ENCODE results near the gene H3-3A. TPM values are rescaled to one million over a fixed set of nuclear protein-coding genes. Genes with fewer than 3 reads are reported as not detected.
"Not testable (repeated sequence)": the region's sequence is repeated elsewhere in the genome, so short reads cannot be mapped to it uniquely, and the experiment has no call there.

The H3-3A gene
- total RNA-seq, 4 donors from 2014 or later: 319 to 384 (median 350) TPM

DNA sequence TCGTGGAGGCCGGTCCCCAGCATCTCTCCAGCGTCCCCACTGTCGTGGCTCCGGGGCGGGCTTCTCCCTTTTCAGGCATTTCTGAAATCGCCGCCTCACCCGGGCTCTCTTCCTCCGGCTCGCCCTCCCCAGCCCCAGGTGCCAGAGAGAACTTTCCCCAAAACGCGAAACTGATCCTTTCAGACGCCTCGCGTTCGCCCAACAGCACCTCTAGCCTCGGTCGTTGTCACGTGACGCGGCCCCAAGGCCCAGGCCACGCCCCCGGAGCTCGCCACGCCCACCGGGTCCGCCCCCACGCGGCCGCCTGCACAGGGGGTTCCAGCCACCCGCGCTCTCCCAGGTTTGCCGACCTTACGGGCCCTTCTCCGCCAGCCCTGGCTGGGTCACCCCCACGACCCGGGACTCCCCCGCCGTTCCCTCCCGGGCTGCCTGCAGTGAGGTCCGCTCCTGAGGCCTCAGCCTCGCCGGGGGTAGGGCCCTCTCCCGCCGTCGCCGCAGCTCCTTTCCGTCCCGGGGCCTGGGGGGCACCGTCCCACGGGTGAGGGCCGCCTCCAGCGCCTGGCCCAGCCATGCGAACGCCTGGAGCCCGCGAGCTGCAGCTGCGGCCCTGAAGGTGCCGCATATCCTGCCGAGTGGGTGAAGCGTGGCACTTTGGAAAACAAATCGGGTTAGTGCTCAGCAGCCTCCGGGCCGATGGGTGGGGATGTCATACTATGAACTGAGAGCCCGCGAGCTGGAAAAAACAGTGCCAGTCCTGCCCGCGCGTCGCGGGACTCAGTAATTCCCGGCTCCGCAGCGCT lies 21.0 kb downstream of the H3-3A start:
- WGBS: 2% methylated on average over 15 of the region's 75 CpGs
- Histone ChIP-seq H3K4me3 (peak overlapping the region; percentile 65 to 82 (median 73)), H3K4me1 (peaks cover 12 to 16% (median 15%) of the 10 kb centered on the region in 4 donors), H3K36me3 (no peaks in the 10 kb centered on the region), H3K9me3 (no peaks in the 10 kb centered on the region), H3K27ac (replicated peaks in 1 of 4) (peak overlapping the region; percentile 77 to 86 (median 84)), H3K27me3 (no peaks in the 10 kb centered on the region)
- TF ChIP-seq POLR2A (IDR thresholded peaks at IDR 0.05; ENCODE audit: low read depth): no peak
- TF ChIP-seq, protein P1, sequence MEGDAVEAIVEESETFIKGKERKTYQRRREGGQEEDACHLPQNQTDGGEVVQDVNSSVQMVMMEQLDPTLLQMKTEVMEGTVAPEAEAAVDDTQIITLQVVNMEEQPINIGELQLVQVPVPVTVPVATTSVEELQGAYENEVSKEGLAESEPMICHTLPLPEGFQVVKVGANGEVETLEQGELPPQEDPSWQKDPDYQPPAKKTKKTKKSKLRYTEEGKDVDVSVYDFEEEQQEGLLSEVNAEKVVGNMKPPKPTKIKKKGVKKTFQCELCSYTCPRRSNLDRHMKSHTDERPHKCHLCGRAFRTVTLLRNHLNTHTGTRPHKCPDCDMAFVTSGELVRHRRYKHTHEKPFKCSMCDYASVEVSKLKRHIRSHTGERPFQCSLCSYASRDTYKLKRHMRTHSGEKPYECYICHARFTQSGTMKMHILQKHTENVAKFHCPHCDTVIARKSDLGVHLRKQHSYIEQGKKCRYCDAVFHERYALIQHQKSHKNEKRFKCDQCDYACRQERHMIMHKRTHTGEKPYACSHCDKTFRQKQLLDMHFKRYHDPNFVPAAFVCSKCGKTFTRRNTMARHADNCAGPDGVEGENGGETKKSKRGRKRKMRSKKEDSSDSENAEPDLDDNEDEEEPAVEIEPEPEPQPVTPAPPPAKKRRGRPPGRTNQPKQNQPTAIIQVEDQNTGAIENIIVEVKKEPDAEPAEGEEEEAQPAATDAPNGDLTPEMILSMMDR (IDR thresholded peaks at IDR 0.05): peak in 1 of 3 experiments; percentile 7
- TF ChIP-seq POLR2AphosphoS5 (IDR thresholded peaks at IDR 0.05): peak; percentile 74 to 75
- TF ChIP-seq EP300 (IDR thresholded peaks at IDR 0.05): no peak
- peak; percentile 97 for DNase-seq (ENCODE audit: extremely low spot score)
- intact Hi-C loops (cut with DNase I): loop anchor here (5.0 kb wide), 1 partner anchor 39 kb away; no protein-coding TSS in a partner anchor

DNA sequence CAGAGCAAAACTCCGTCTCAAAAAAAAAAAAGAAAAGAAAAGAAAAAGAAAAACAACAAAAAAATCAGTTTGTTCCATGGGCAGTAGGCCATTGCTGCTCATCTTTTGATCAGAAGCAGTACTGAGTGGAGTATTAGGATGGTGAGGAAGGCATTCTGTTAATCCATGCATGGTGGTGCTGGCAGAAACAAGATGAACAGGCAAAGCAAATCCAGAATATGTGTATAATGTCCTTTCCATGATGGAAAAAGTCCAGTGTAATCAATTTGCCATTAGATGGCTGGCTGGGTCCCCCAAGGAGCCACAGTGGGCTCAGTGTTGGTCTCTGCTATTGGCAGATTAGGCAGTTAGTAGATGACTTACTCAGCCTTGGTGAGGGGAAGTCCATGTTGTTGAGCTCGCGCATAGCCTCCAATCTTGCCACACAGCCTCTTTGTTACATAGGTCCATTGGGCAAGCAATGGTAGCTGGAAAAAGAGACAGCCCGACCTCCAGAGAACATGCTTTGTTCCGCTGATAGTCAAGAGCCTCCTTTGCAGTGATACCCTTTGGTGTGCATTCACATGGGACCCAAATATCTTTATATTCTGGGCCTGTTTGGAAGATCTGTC lies 23.3 kb downstream of the H3-3A start:
- WGBS: 88% methylated on average over 5 of the region's 5 CpGs
- DNase-seq (ENCODE audit: extremely low spot score): no peak
- Histone ChIP-seq H3K36me3 (no peaks in the 10 kb centered on the region), H3K9me3 (no peaks in the 10 kb centered on the region), H3K4me3 (no peak overlapping the region), H3K27ac (replicated peaks in 1 of 4) (no peak overlapping the region), H3K27me3 (no peaks in the 10 kb centered on the region), H3K4me1 (peaks cover 12 to 16% (median 15%) of the 10 kb centered on the region in 4 donors)
- intact Hi-C loops (cut with DNase I): no loop called here
- TF ChIP-seq EP300 (IDR thresholded peaks at IDR 0.05) (no peak), POLR2A (IDR thresholded peaks at IDR 0.05; ENCODE audit: low read depth) (no peak), POLR2AphosphoS5 (IDR thresholded peaks at IDR 0.05) (no peak)
- TF ChIP-seq, protein P1 (IDR thresholded peaks at IDR 0.05): no peak

DNA sequence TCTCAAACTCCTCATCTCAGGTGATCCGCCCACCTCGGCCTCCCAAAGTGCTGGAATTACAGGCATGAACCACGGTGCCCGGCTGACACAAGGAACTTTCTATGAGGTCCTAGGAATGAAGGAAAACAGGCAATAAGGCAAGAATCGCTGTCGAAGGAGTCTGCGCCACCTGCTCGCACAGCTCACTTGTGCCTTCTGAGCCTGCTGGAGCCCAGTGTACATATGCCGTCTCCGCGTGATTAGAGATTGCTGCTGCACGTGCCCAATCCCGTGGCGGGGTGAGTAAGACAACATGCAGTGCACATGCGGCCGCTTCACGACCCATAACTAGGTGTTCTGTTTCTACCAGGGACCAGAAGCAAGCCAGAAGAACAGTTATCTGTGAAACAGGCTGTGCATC lies 24.3 kb downstream of the H3-3A start:
- Histone ChIP-seq H3K9me3 (no peaks in the 10 kb centered on the region), H3K36me3 (no peaks in the 10 kb centered on the region), H3K4me1 (peaks cover 12 to 16% (median 15%) of the 10 kb centered on the region in 4 donors), H3K27ac (replicated peaks in 1 of 4) (no peak overlapping the region), H3K27me3 (no peaks in the 10 kb centered on the region), H3K4me3 (no peak overlapping the region)
- TF ChIP-seq EP300 (IDR thresholded peaks at IDR 0.05) (no peak), POLR2A (IDR thresholded peaks at IDR 0.05; ENCODE audit: low read depth) (no peak), POLR2AphosphoS5 (IDR thresholded peaks at IDR 0.05) (no peak)
- TF ChIP-seq, protein P1 (IDR thresholded peaks at IDR 0.05): no peak
- intact Hi-C loops (cut with DNase I): no loop called here
- no peak for DNase-seq (ENCODE audit: extremely low spot score)
- WGBS: 95% methylated on average over 17 of the region's 17 CpGs

DNA sequence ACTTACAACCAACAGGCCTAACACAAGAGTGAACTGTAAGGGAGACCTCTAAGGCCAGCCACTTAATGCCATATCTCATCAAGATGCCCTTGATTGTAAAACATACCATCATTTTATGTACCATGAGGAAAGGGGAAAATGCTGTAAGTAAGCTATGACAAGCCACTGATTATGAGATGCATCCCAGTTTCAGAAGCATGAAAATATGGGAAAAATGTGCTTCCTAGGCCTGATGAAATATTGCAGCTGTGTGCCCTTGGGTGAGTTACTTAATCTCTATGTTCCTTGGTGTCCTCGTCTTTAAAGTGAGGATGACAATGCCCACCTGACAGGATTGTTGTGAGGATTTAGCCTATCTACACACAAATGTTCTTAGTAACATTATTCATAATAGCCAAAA lies 28.9 kb downstream of the H3-3A start:
- H3K9me3 ChIP-seq: no peaks in the 10 kb centered on the region
- H3K27ac ChIP-seq (replicated peaks in 1 of 4): no peak overlapping the region
- TF ChIP-seq POLR2A (IDR thresholded peaks at IDR 0.05; ENCODE audit: low read depth): no peak
- TF ChIP-seq POLR2AphosphoS5 (IDR thresholded peaks at IDR 0.05): no peak
- TF ChIP-seq EP300 (IDR thresholded peaks at IDR 0.05): no peak
- TF ChIP-seq, protein P1 (IDR thresholded peaks at IDR 0.05): no peak
- H3K4me1 ChIP-seq: no peaks in the 10 kb centered on the region
- no peak overlapping the region for H3K4me3 ChIP-seq
- intact Hi-C loops (cut with DNase I): no loop called here
- no peaks in the 10 kb centered on the region for H3K27me3 ChIP-seq
- H3K36me3 ChIP-seq: no peaks in the 10 kb centered on the region
- WGBS: 77% methylated on average over 1 of the region's 1 CpG
- DNase-seq (ENCODE audit: extremely low spot score): no peak

GRCh38 chr1:226092048-226092820 lies 29.7 kb downstream of the H3-3A start:
- DNase-seq (ENCODE audit: extremely low spot score); H3K9me3 ChIP-seq; H3K4me1 ChIP-seq; intact Hi-C loops (cut with DNase I); H3K4me3 ChIP-seq; H3K27ac ChIP-seq (replicated peaks in 1 of 4); H3K27me3 ChIP-seq; H3K36me3 ChIP-seq: not testable (repeated sequence)
- 91% methylated on average over 10 of the region's 10 CpGs for WGBS

Measured in esophagus muscularis mucosa (tissue), 4 donors.